Measurements from ENCODE around the gene BLOC1S1. TPM values are rescaled to one million over a fixed set of nuclear protein-coding genes. Genes with fewer than 3 reads are reported as not detected.
A peak's percentile ranks its signal among the peaks of the same experiment; 100 is the strongest.

Gene BLOC1S1
- total and polyA plus RNA-seq, 9 of the 15 experiments (the other 6 are each of a cell fraction or from before 2014, with no cell fraction given), result 75.2 to 161 (median 98.8) TPM

- TF ChIP-seq YY1 (IDR thresholded peaks at IDR 0.05; ENCODE audit: borderline replicate concordance in 1 of 3, control insufficient read depth in 1 of 3, extremely low read depth in 1 of 3, insufficient read depth in 3 of 3, insufficient read length in 1 of 3, insufficient replicate concordance in 2 of 3, low read depth in 1 of 3, low read length in 2 of 3), result peak in 1 of 3 experiments; percentile 66
- TF ChIP-seq ARID3B (CRISPR knock-in tag; IDR thresholded peaks at IDR 0.05; ENCODE audit: borderline replicate concordance), result no peak
- TF ChIP-seq PHF8 (IDR thresholded peaks at IDR 0.05; ENCODE audit: borderline replicate concordance, low read length), result peak; percentile 72; the same call in 1 of the 2 replicates
- TF ChIP-seq NONO (IDR thresholded peaks at IDR 0.05; ENCODE audit: low read depth in 2 of 2, low read length in 1 of 2), result peak in 1 of 2 experiments; percentile 84; a peak in 1 of 4 replicates
- TF ChIP-seq NFRKB (IDR thresholded peaks at IDR 0.05; ENCODE audit: low read depth), result peak; percentile 86
- TF ChIP-seq MIER1 (IDR thresholded peaks at IDR 0.05; ENCODE audit: low read depth), result no peak
- TF ChIP-seq MAZ (CRISPR knock-in tag; conservative IDR thresholded peaks at IDR 0.05 in 1 of 2, IDR thresholded peaks at IDR 0.05 in 1 of 2), result peak; percentile 73 to 95
- no peak for TF ChIP-seq RBM25 (IDR thresholded peaks at IDR 0.05; ENCODE audit: low read depth, low read length, severe bottlenecking)
- TF ChIP-seq THRB (CRISPR knock-in tag; conservative IDR thresholded peaks at IDR 0.05), result no peak
- TF ChIP-seq POLR2G (IDR thresholded peaks at IDR 0.05; ENCODE audit: low read depth, low read length), result peak; percentile 88
- no peak for TF ChIP-seq SFPQ (IDR thresholded peaks at IDR 0.05; ENCODE audit: low read depth, low read length)
- TF ChIP-seq STAT6 (CRISPR knock-in tag; IDR thresholded peaks at IDR 0.05), result 0 out of 2 replicates have a peak, but pooled peaks have one; percentile 19
- TF ChIP-seq TAL1 (IDR thresholded peaks at IDR 0.05), result no peak
- TF ChIP-seq MAX (CRISPR knock-in tag; IDR thresholded peaks at IDR 0.05), result peak; percentile 91
- peak; percentile 90 for TF ChIP-seq ELF1 (tag; IDR thresholded peaks at IDR 0.05)
- TF ChIP-seq BRCA1 (IDR thresholded peaks at IDR 0.05), result no peak
- TF ChIP-seq BRCA1 (CRISPR knock-in tag; IDR thresholded peaks at IDR 0.05), result no peak
Observed at GRCh38 chr12:55728939-55729818, 13.3 kb downstream of the BLOC1S1 start, which contains the start of gene CD63 (continued).
